Ovary (tissue), 9 donors: Measurements from ENCODE around the gene DDX25. TPM values are rescaled to one million over a fixed set of nuclear protein-coding genes. Genes with fewer than 3 reads are reported as not detected.

Experiments used
- DNase-seq, 5 donors: peaks; one replicate each; pipeline ENCODE4 v3.0.0-alpha.2; 2019 to 2020
- H3K27ac ChIP-seq, 2 donors: fragments of 200-600 bp; one replicate each; pipeline versions ENCODE4 v1.5.1 to v1.8.0; 2019 to 2022
- H3K27me3 ChIP-seq: fragments of 200-600 bp; one replicate; pipeline ENCODE4 v1.8.0; 2022
- H3K36me3 ChIP-seq: fragments of 200-600 bp; sonication (generic); one replicate; pipeline ENCODE4 v1.5.1; 2019
- H3K4me1 ChIP-seq: one replicate; pipeline ENCODE4 v1.8.1; 2013; ENCODE audit warnings: mild to moderate bottlenecking, moderate library complexity; ENCODE audit not compliant: insufficient read depth
- H3K4me3 ChIP-seq: fragments of 200-600 bp; sonication (generic); one replicate; pipeline ENCODE4 v1.5.1; 2017
- H3K9me3 ChIP-seq, 2 donors: fragments of 200-600 bp in 1 of 2; sonication (generic) in 1 of 2; one replicate each; pipeline versions ENCODE4 v1.5.1 to v1.8.1; 2013 to 2019; ENCODE audit warnings: mild to moderate bottlenecking in 1 of 2, moderate library complexity in 1 of 2
- CTCF ChIP-seq, 3 donors: fragments of 450-650 bp in 2 of 3; fragments of 200-600 bp in 1 of 3; IDR thresholded peaks; one replicate each; pipeline versions ENCODE4 v1.5.1 to v1.8.0; 2016 to 2022; ENCODE audit warnings: antibody characterized with exemption in 3 of 3, mild to moderate bottlenecking in 1 of 3
- EP300 ChIP-seq: sonication (generic); formaldehyde crosslinking; IDR thresholded peaks from one replicate; pipeline ENCODE4 v1.6.1; 2017; ENCODE audit warnings: antibody characterized with exemption
- POLR2A ChIP-seq: fragments of 450-650 bp; IDR thresholded peaks from one replicate; pipeline ENCODE4 v1.6.1; 2017; ENCODE audit warnings: antibody characterized with exemption, mild to moderate bottlenecking, moderate library complexity
- WGBS, 3 donors: extraction: QIAGEN DNeasy Blood & Tissue Kit in 1 of 3; methylation state at CpG; one replicate each; pipeline versions ENCODE4 v1.1.5 to v1.1.7; 2013 to 2017; 5-methylcytosine and 5-hydroxymethylcytosine counted together
- intact Hi-C, 4 donors: fragments of 100-400 bp; cut with DNase I; formaldehyde crosslinking; loops; one replicate each; pipeline versions ENCODE4 v1.11.0 to v1.15.1; 2022 to 2023
- polyA plus RNA-seq, 2 donors: library from polyadenylated mRNA; stranded (reverse); fragments of 200-250 nt in 1 of 2; fragments of 350-450 nt in 1 of 2; fragmentation: Illumina TruSeq in 1 of 2; extraction: RNeasy Lipid Tissue Mini Kit (QIAGEN cat#74804) in 1 of 2; gene quantifications; one replicate each; pipeline ENCODE4 v1.2.3, GENCODE V29; 2013 to 2014
- total RNA-seq, 7 donors: library from RNA; depleted of rRNA in 2 of 7; stranded (reverse); fragments of >200 nt in 2 of 7; fragmentation: NEBNext Ultra II Directional in 3 of 7; extraction: Animal tissue kit (Norgen Biotek cat#: 25700) in 3 of 7; gene quantifications; one replicate each; pipeline versions ENCODE4 v1.1.0 to v1.2.4, GENCODE V29; 2016 to 2023
- donor health status: DM: no; HTN: no; CAD: no; lungs with moderate emphysema.
- donor health status: DM: no; HTN: no; CAD: no.
- donor health status: Bipolar disorder and iron deficiency.
- donor health status: DM: yes; HTN: yes; CAD: no.
- donor health status: DM: no; HTN: no; CAD: no.
- donor health status: DM: yes; HTN: yes; CAD: no.

The DDX25 gene
- total and polyA plus RNA-seq, 9 donors: 0.23 to 0.92 (median 0.58) TPM; not detected in 1

GRCh38 chr11:125967515-125967914 lies 63.2 kb downstream of the DDX25 start:
- intact Hi-C loops: no loop called here
- Histone ChIP-seq H3K36me3 (no peaks in the 10 kb centered on the region), H3K9me3 (no peaks in the 10 kb centered on the region), H3K27me3 (no peaks in the 10 kb centered on the region), H3K4me1 (no peaks in the 10 kb centered on the region), H3K27ac (no peak overlapping the region), H3K4me3 (no peak overlapping the region)
- WGBS, 3 donors: 92% methylated on average over 4 of the region's 4 CpGs
- no peak for TF ChIP-seq CTCF (IDR thresholded peaks at IDR 0.05)
- TF ChIP-seq EP300: no peak
- TF ChIP-seq POLR2A: no peak
- no peak for DNase-seq

GRCh38 chr11:125968354-125968753 lies 64.0 kb downstream of the DDX25 start:
- TF ChIP-seq EP300 (no peak), CTCF (IDR thresholded peaks at IDR 0.05) (no peak), POLR2A (no peak)
- 51 to 52% (median 51%) methylated on average over 7 of the region's 7 CpGs for WGBS, 3 donors
- no peaks in the 10 kb centered on the region for H3K9me3 ChIP-seq
- no peaks in the 10 kb centered on the region for H3K27me3 ChIP-seq
- DNase-seq: no peak
- H3K4me3 ChIP-seq: no peak overlapping the region
- intact Hi-C loops: no loop called here
- H3K27ac ChIP-seq: no peak overlapping the region
- H3K36me3 ChIP-seq: no peaks in the 10 kb centered on the region
- H3K4me1 ChIP-seq: no peaks in the 10 kb centered on the region

- H3K4me1 ChIP-seq: no peaks in the 10 kb centered on the region
- no peaks in the 10 kb centered on the region for H3K27me3 ChIP-seq
- no peaks in the 10 kb centered on the region for H3K9me3 ChIP-seq
- H3K36me3 ChIP-seq: no peaks in the 10 kb centered on the region
- no peak for DNase-seq
- no peak overlapping the region for H3K27ac ChIP-seq
- no peak overlapping the region for H3K4me3 ChIP-seq
- no peak for TF ChIP-seq CTCF (IDR thresholded peaks at IDR 0.05)
- TF ChIP-seq EP300: no peak
- TF ChIP-seq POLR2A: no peak
- intact Hi-C loops: no loop called here
- 56 to 72% (median 64%) methylated on average over 6 of the region's 6 CpGs for WGBS, 3 donors
Observed at GRCh38 chr11:125971618-125972017, 67.3 kb downstream of the DDX25 start.

GRCh38 chr11:125974284-125974683 lies 70.0 kb downstream of the DDX25 start:
- no peak overlapping the region for H3K27ac ChIP-seq
- H3K36me3 ChIP-seq: no peaks in the 10 kb centered on the region
- no peak for DNase-seq
- H3K4me1 ChIP-seq: peaks cover 3% of the 10 kb centered on the region
- no peaks in the 10 kb centered on the region for H3K9me3 ChIP-seq
- intact Hi-C loops: no loop called here
- no peaks in the 10 kb centered on the region for H3K27me3 ChIP-seq
- TF ChIP-seq EP300 (no peak), POLR2A (no peak), CTCF (IDR thresholded peaks at IDR 0.05) (no peak)
- no peak overlapping the region for H3K4me3 ChIP-seq

GRCh38 chr11:125975634-125976033 lies 71.3 kb downstream of the DDX25 start:
- no peak for TF ChIP-seq EP300
- TF ChIP-seq CTCF (IDR thresholded peaks at IDR 0.05): no peak
- no peak for TF ChIP-seq POLR2A
- Histone ChIP-seq H3K27me3 (no peaks in the 10 kb centered on the region), H3K27ac (no peak overlapping the region), H3K4me3 (no peak overlapping the region), H3K4me1 (peaks cover 3% of the 10 kb centered on the region), H3K36me3 (no peaks in the 10 kb centered on the region), H3K9me3 (no peaks in the 10 kb centered on the region)
- intact Hi-C loops: no loop called here
- no peak for DNase-seq
- WGBS, 3 donors: 94 to 96% (median 95%) methylated on average over 6 of the region's 6 CpGs
